SK-N-SH treated with all-trans-retinoic acid at 6 μM for 48 hours (cell line): ENCODE results near the gene PAOX.

Experiments
- ARNTL ChIP-seq: fragments of 450-650 bp; formaldehyde crosslinking; IDR thresholded peaks from 2 replicates; pipeline ENCODE4 v1.5.0; 2020; ENCODE audit warnings: low read depth, mild to moderate bottlenecking, moderate library complexity, borderline replicate concordance
- BACH2 ChIP-seq: fragments of 250-450 bp; sonication (Bioruptor Pico); IDR thresholded peaks from 2 replicates; pipeline ENCODE4 v1.9.0; 2021; ENCODE audit warnings: mild to moderate bottlenecking, borderline replicate concordance
- OSR1 ChIP-seq: fragments of 250-450 bp; sonication (Bioruptor Pico); IDR thresholded peaks from 2 replicates; pipeline ENCODE4 v1.8.0; 2022; ENCODE audit warnings: moderate library complexity, mild to moderate bottlenecking, inconsistent platforms
- RARB ChIP-seq: fragments of 250-450 bp; sonication (Bioruptor Pico); IDR thresholded peaks from 2 replicates; pipeline ENCODE4 v1.8.0; 2021; ENCODE audit warnings: mild to moderate bottlenecking, moderate library complexity
- ZFP30 ChIP-seq: fragments of 450-650 bp; formaldehyde crosslinking; IDR thresholded peaks from 2 replicates; pipeline ENCODE4 v1.5.0; 2022; ENCODE audit warnings: mild to moderate bottlenecking, moderate library complexity
- ZNF70 ChIP-seq: fragments of 450-650 bp; formaldehyde crosslinking; IDR thresholded peaks from 2 replicates; pipeline ENCODE4 v1.5.0; 2020; ENCODE audit warnings: mild to moderate bottlenecking, moderate library complexity
- TF ChIP-seq, protein P1 (sequence below): fragments of 250-450 bp; sonication (Bioruptor Pico); IDR thresholded peaks from 2 replicates; pipeline ENCODE4 v1.5.1; 2020; ENCODE audit warnings: low read depth, mild to moderate bottlenecking, moderate library complexity

DNA sequence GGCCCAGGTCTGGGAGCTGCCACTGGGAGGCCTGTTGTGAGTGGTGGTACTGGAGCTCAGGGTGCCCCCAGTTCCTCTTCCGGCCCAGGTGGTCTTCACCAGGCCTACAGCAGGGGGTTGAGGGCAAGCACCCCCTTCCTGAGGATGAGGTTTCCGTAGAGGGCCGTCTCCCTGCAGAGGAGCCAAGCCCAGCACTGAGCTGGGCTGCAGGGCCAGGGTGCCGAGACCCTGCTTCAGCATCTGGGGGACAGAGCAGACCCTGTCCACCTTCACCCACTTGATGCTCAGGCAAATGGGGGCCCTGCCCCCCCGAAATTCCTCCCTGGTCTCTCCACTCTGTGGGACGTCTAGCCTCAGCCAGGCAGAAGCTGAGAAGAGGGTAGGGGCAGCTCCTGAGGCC, 23.8 kb upstream of the PAOX start:
- no peak for TF ChIP-seq RARB (CRISPR knock-in tag)
- no peak for TF ChIP-seq BACH2
- TF ChIP-seq, protein P1, sequence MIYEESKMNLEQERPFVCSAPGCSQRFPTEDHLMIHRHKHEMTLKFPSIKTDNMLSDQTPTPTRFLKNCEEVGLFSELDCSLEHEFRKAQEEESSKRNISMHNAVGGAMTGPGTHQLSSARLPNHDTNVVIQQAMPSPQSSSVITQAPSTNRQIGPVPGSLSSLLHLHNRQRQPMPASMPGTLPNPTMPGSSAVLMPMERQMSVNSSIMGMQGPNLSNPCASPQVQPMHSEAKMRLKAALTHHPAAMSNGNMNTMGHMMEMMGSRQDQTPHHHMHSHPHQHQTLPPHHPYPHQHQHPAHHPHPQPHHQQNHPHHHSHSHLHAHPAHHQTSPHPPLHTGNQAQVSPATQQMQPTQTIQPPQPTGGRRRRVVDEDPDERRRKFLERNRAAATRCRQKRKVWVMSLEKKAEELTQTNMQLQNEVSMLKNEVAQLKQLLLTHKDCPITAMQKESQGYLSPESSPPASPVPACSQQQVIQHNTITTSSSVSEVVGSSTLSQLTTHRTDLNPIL (CRISPR knock-in tag): no peak
- no peak for TF ChIP-seq ARNTL (CRISPR knock-in tag)
- no peak for TF ChIP-seq ZFP30 (CRISPR knock-in tag)
- TF ChIP-seq ZNF70 (CRISPR knock-in tag): no peak
- no peak for TF ChIP-seq OSR1 (CRISPR knock-in tag)
